Activated CD8-positive, alpha-beta T cell treated with anti-CD3 and anti-CD28 coated beads for 36 hours (primary cell): ENCODE results near the gene CRTAC1. TPM values are rescaled to one million over a fixed set of nuclear protein-coding genes. Genes with fewer than 3 reads are reported as not detected.

Source experiments
- ATAC-seq: fragments of 200-7000 bp; cut with Tn5 transposase; one replicate; pipeline ENCODE4 v1.10.0; 2021; ENCODE audit warnings: mild to moderate bottlenecking, moderate library complexity
- CTCF ChIA-PET: fragments of 350-600 bp; sonication (Branson Sonifier 250); formaldehyde crosslinking; loops from one replicate; lab custom pipeline; 2021; ENCODE audit warnings: antibody characterized with exemption; lab: Charles Lee
- POLR2A ChIA-PET: fragments of 350-600 bp; sonication (Branson Sonifier 250); formaldehyde crosslinking; loops from one replicate; lab custom pipeline; 2021; ENCODE audit warnings: antibody characterized with exemption; lab: Charles Lee
- DNase-seq: peaks from one replicate; pipeline ENCODE4 v3.0.0-alpha.2; 2020
- H3K27ac Mint-ChIP-seq: one replicate; pipeline ENCODE4 v1.8.0; 2021; ENCODE audit warnings: mild to moderate bottlenecking, mixed read lengths
- H3K27me3 Mint-ChIP-seq: one replicate; pipeline ENCODE4 v1.8.0; 2021; ENCODE audit warnings: mixed read lengths
- H3K36me3 Mint-ChIP-seq: one replicate; pipeline ENCODE4 v1.8.0; 2021; ENCODE audit warnings: low read depth, mixed read lengths
- H3K4me1 Mint-ChIP-seq: one replicate; pipeline ENCODE4 v1.8.0; 2021; ENCODE audit warnings: low read depth, mixed read lengths
- H3K4me3 Mint-ChIP-seq: one replicate; pipeline ENCODE4 v1.8.0; 2021; ENCODE audit warnings: mild to moderate bottlenecking, moderate library complexity, mixed read lengths
- H3K9me3 Mint-ChIP-seq: one replicate; pipeline ENCODE4 v1.8.0; 2021; ENCODE audit warnings: mixed read lengths
- CTCF ChIP-seq: fragments of 200-600 bp; IDR thresholded peaks from one replicate; pipeline ENCODE4 v1.8.0; 2022; ENCODE audit warnings: antibody characterized with exemption, mild to moderate bottlenecking
- intact Hi-C: fragments of 100-400 bp; cut with micrococcal nuclease; formaldehyde crosslinking; loops from one replicate; pipeline ENCODE4 v1.10.0; 2022
- total RNA-seq, 2 experiments: library from RNA; stranded (reverse); gene quantifications; one replicate each; pipeline ENCODE4 v1.2.3, GENCODE V29; 2021

Gene CRTAC1
- total RNA-seq, 2 experiments from 2014 or later, result not detected

GRCh38 chr10:97874332-97874731 lies 156.1 kb downstream of the CRTAC1 start:
- TF ChIP-seq CTCF, result no peak
- Mint-ChIP-seq H3K36me3 (no peaks in the 10 kb centered on the region), H3K4me1 (peaks cover 5% of the 10 kb centered on the region), H3K4me3 (no peak overlapping the region), H3K27ac (no peak overlapping the region), H3K27me3 (peaks cover 2% of the 10 kb centered on the region), H3K9me3 (no peaks in the 10 kb centered on the region)
- ATAC-seq (no peak), DNase-seq (no peak)
- intact Hi-C loops, result no loop called here
- CTCF ChIA-PET, result interaction anchor here (0.7 to 9.3 kb wide), 3 partner anchors 13 to 82 kb away, joined by 3 to 232 read pairs (median 3); no protein-coding TSS in a partner anchor
- POLR2A ChIA-PET, result no interaction called here

- TF ChIP-seq CTCF, result no peak
- intact Hi-C loops, result no loop called here
- peaks cover 2% of the 10 kb centered on the region for H3K27me3 Mint-ChIP-seq
- POLR2A ChIA-PET, result no interaction called here
- H3K27ac Mint-ChIP-seq, result no peak overlapping the region
- peaks cover 13% of the 10 kb centered on the region for H3K4me1 Mint-ChIP-seq
- H3K4me3 Mint-ChIP-seq, result no peak overlapping the region
- DNase-seq (no peak), ATAC-seq (no peak)
- no peaks in the 10 kb centered on the region for H3K9me3 Mint-ChIP-seq
- H3K36me3 Mint-ChIP-seq, result no peaks in the 10 kb centered on the region
- CTCF ChIA-PET, result interaction anchor here (1.4 to 9.3 kb wide), 3 partner anchors 12 to 81 kb away, joined by 3 to 232 read pairs (median 4); partner anchors contain the start of gene GOLGA7B
Observed at GRCh38 chr10:97873569-97873968, 156.9 kb downstream of the CRTAC1 start.

GRCh38 chr10:97870990-97871389 lies 159.4 kb downstream of the CRTAC1 start:
- H3K4me3 Mint-ChIP-seq, result no peak overlapping the region
- TF ChIP-seq CTCF, result no peak
- peaks cover 2% of the 10 kb centered on the region for H3K27me3 Mint-ChIP-seq
- ATAC-seq, result no peak
- H3K4me1 Mint-ChIP-seq, result peaks cover 13% of the 10 kb centered on the region
- POLR2A ChIA-PET, result no interaction called here
- H3K36me3 Mint-ChIP-seq, result no peaks in the 10 kb centered on the region
- CTCF ChIA-PET, result interaction anchor here (1.3 to 9.3 kb wide), 6 partner anchors 11 to 161 kb away, joined by 4 to 232 read pairs (median 20); no protein-coding TSS in a partner anchor
- DNase-seq, result no peak
- intact Hi-C loops, result no loop called here
- H3K9me3 Mint-ChIP-seq, result no peaks in the 10 kb centered on the region
- H3K27ac Mint-ChIP-seq, result no peak overlapping the region

- DNase-seq (peak; percentile 95), ATAC-seq (peak; percentile 100)
- H3K36me3 Mint-ChIP-seq, result no peaks in the 10 kb centered on the region
- H3K4me3 Mint-ChIP-seq, result peak overlapping the region; percentile 31
- no peaks in the 10 kb centered on the region for H3K9me3 Mint-ChIP-seq
- ChIA-PET CTCF (interaction anchor here (0.6 to 9.3 kb wide), 34 partner anchors 9 to 200 kb away, joined by 3 to 232 read pairs (median 6); partner anchors contain the start of gene GOLGA7B), POLR2A (interaction anchor here (0.6 to 2.4 kb wide), 5 partner anchors 8 to 88 kb away, joined by 3 to 7 read pairs (median 6); no protein-coding TSS in a partner anchor)
- peaks cover 13% of the 10 kb centered on the region for H3K4me1 Mint-ChIP-seq
- peak overlapping the region; percentile 80 for H3K27ac Mint-ChIP-seq
- TF ChIP-seq CTCF, result peak; percentile 91
- intact Hi-C loops, result loop anchor here (2.0 kb wide), 1 partner anchor 77 kb away; no protein-coding TSS in a partner anchor
- no peaks in the 10 kb centered on the region for H3K27me3 Mint-ChIP-seq
Observed at GRCh38 chr10:97869091-97870042, 161.1 kb downstream of the CRTAC1 start.
